ENCODE results near the gene MTAP.

The MTAP gene

DNA sequence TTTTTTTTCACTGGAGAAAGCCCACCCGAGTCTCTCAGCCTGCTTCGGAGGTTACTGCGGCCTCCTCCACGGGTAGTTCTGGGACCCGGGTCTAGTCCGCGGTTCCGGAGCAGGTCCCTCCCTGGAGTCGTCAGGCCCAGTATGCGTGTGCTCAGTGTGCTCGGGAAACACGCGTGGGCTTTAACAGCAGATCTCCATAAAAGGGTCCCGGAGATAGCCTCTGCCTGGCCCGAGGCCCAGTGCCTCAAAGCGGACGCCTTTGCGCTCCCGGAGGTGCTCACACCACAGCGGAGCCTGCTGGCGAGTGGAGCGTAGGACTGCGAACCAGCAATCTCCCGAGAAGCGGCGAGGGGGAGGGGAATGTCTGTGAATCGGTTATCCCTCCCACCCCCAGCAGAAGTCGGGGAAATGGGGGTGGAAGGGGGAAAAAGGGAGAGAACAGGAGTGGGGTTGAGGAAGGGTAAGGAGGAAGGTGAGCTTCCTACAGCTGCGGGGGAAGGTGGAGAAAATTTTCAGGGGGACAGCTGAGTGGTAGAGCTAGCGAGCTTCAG lies 163.0 kb downstream of the MTAP start:
- ChIA-PET CTCF (interaction anchor here (0.5 kb wide), 1 partner anchor 183 kb away, joined by 3 read pairs; no protein-coding TSS in a partner anchor), POLR2A (ENCODE audit: low non-redundant PET) (no interaction called here)
- H3K27ac ChIP-seq = peak overlapping the region; percentile 31
- no peak for DNase-seq (ENCODE audit: low spot score)
- TF ChIP-seq, protein P1, sequence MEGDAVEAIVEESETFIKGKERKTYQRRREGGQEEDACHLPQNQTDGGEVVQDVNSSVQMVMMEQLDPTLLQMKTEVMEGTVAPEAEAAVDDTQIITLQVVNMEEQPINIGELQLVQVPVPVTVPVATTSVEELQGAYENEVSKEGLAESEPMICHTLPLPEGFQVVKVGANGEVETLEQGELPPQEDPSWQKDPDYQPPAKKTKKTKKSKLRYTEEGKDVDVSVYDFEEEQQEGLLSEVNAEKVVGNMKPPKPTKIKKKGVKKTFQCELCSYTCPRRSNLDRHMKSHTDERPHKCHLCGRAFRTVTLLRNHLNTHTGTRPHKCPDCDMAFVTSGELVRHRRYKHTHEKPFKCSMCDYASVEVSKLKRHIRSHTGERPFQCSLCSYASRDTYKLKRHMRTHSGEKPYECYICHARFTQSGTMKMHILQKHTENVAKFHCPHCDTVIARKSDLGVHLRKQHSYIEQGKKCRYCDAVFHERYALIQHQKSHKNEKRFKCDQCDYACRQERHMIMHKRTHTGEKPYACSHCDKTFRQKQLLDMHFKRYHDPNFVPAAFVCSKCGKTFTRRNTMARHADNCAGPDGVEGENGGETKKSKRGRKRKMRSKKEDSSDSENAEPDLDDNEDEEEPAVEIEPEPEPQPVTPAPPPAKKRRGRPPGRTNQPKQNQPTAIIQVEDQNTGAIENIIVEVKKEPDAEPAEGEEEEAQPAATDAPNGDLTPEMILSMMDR (conservative IDR thresholded peaks at IDR 0.05; ENCODE audit: low read depth) = no peak

DNA sequence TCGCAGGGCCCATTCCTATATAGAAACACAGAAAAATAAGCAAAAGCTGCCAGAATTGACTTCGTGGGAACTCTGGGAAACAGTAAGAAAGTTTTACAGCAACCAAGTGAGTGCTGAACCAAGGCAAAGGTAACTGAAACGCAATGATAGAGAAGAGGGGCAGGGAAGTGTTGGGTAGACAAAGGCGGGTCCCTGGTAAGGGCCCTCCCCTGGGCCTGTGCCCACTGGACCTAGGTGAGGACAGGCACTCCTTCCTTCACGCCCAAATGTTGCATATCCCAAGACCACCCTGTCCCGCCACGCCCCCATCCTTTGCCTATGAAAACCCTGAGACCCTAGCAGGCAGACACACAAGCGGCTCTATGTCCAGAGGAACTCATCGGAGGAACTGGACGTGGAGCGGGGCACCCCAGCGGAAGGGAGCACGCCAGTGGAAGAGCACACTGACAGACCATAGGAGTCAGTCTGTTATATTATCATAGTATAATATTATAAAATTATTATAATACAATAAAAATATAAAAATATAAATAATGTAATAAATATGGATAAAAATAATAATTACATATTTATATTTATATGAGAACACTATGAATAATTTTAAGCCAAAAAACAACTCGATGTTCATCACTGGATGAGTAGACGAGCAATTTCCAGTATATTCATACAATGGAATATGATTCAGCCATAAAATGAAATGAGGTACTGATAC lies 163.9 kb downstream of the MTAP start:
- POLR2A ChIA-PET (ENCODE audit: low non-redundant PET) = no interaction called here
- TF ChIP-seq, protein P1 (conservative IDR thresholded peaks at IDR 0.05; ENCODE audit: low read depth) = no peak
- CTCF ChIA-PET = interaction anchor here (0.5 kb wide), 1 partner anchor 183 kb away, joined by 3 read pairs; no protein-coding TSS in a partner anchor
- no peak for DNase-seq (ENCODE audit: low spot score)
- no peak overlapping the region for H3K27ac ChIP-seq

- TF ChIP-seq, protein P1 (conservative IDR thresholded peaks at IDR 0.05; ENCODE audit: low read depth) = no peak
- POLR2A ChIA-PET (ENCODE audit: low non-redundant PET) = no interaction called here
- DNase-seq (ENCODE audit: low spot score) = no peak
- CTCF ChIA-PET = no interaction called here
- H3K27ac ChIP-seq = no peak overlapping the region
Measured at GRCh38 chr9:21967169-21967568, 164.7 kb downstream of the MTAP start.

- ChIA-PET CTCF (interaction anchor here (0.6 kb wide), 1 partner anchor 15 kb away, joined by 3 read pairs; no protein-coding TSS in a partner anchor), POLR2A (ENCODE audit: low non-redundant PET) (no interaction called here)
- TF ChIP-seq, protein P1 (conservative IDR thresholded peaks at IDR 0.05; ENCODE audit: low read depth) = no peak
- no peak overlapping the region for H3K27ac ChIP-seq
- DNase-seq (ENCODE audit: low spot score) = no peak
Measured at GRCh38 chr9:21967702-21968101, 165.3 kb downstream of the MTAP start.

- CTCF ChIA-PET = interaction anchor here (0.6 to 1.5 kb wide), 2 partner anchors 14 to 40 kb away, joined by 3 read pairs; no protein-coding TSS in a partner anchor
- peak overlapping the region; percentile 22 for H3K27ac ChIP-seq
- TF ChIP-seq, protein P1 (conservative IDR thresholded peaks at IDR 0.05; ENCODE audit: low read depth) = no peak
- DNase-seq (ENCODE audit: low spot score) = no peak
- POLR2A ChIA-PET (ENCODE audit: low non-redundant PET) = no interaction called here
Measured at GRCh38 chr9:21968331-21969010, 166.0 kb downstream of the MTAP start.

Measured in RWPE1 (cell line).